Fibroblast of mammary gland (primary cell): ENCODE measurements around the gene LPIN3.
A peak's percentile ranks its signal among the peaks of the same experiment; 100 is the strongest.

Source experiments
- DNase-seq: peaks from one replicate; pipeline ENCODE4 v3.0.0-alpha.2; 2010; ENCODE audit warnings: low read depth
- H3K4me3 ChIP-seq: 2 replicates; pipeline ENCODE4 v1.5.1; 2011; ENCODE audit warnings: low read depth, mild to moderate bottlenecking, low read length, moderate library complexity; ENCODE audit not compliant: control insufficient read depth
- TF ChIP-seq, protein P1 (sequence below): conservative IDR thresholded peaks from 2 replicates; pipeline ENCODE4 v1.5.1; 2011; ENCODE audit warnings: low read depth, low read length, inconsistent platforms; ENCODE audit not compliant: control insufficient read depth, insufficient read depth

Gene LPIN3

DNA sequence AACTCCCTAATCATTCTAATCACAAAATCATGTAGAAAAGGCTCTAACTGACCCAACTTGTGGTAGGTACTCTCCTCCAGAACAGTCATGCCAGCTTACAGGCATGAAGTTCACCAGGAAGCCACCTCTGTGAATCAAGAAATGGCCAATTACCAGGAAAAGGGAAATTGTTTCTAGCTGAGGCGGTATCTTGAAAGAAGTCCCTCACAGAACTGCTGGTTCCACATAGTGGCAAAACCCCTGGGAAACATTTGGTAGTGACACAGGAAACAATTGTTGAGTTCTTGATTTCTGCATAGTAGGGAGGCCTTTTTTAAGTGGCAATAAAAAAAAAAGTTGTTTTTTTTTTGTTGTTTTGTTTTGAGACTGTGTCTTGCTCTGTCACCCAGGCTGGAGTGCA lies 19.6 kb upstream of the LPIN3 start:
- TF ChIP-seq, protein P1, sequence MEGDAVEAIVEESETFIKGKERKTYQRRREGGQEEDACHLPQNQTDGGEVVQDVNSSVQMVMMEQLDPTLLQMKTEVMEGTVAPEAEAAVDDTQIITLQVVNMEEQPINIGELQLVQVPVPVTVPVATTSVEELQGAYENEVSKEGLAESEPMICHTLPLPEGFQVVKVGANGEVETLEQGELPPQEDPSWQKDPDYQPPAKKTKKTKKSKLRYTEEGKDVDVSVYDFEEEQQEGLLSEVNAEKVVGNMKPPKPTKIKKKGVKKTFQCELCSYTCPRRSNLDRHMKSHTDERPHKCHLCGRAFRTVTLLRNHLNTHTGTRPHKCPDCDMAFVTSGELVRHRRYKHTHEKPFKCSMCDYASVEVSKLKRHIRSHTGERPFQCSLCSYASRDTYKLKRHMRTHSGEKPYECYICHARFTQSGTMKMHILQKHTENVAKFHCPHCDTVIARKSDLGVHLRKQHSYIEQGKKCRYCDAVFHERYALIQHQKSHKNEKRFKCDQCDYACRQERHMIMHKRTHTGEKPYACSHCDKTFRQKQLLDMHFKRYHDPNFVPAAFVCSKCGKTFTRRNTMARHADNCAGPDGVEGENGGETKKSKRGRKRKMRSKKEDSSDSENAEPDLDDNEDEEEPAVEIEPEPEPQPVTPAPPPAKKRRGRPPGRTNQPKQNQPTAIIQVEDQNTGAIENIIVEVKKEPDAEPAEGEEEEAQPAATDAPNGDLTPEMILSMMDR: no peak
- no peak for DNase-seq
- H3K4me3 ChIP-seq: no peak overlapping the region

DNA sequence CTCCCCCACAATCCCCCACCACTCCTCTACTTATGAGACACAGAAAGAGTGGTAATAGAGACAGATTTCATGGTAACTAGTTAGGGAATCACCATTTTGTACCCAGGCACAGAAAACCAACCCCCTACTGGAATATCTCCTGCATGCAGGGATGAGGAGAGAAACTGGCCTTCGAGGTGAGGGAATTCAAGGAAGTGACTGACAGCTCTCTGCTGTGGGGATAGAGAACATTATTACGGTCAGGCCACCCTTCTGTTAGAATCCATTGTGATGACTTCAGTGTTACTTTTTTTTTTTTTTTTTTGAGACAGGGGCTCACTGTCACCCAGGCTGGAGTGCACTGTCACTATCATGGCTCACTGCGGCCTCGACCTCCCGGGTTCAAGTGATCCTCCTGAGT lies 13.4 kb upstream of the LPIN3 start:
- TF ChIP-seq, protein P1: no peak
- no peak for DNase-seq
- no peak overlapping the region for H3K4me3 ChIP-seq

DNA sequence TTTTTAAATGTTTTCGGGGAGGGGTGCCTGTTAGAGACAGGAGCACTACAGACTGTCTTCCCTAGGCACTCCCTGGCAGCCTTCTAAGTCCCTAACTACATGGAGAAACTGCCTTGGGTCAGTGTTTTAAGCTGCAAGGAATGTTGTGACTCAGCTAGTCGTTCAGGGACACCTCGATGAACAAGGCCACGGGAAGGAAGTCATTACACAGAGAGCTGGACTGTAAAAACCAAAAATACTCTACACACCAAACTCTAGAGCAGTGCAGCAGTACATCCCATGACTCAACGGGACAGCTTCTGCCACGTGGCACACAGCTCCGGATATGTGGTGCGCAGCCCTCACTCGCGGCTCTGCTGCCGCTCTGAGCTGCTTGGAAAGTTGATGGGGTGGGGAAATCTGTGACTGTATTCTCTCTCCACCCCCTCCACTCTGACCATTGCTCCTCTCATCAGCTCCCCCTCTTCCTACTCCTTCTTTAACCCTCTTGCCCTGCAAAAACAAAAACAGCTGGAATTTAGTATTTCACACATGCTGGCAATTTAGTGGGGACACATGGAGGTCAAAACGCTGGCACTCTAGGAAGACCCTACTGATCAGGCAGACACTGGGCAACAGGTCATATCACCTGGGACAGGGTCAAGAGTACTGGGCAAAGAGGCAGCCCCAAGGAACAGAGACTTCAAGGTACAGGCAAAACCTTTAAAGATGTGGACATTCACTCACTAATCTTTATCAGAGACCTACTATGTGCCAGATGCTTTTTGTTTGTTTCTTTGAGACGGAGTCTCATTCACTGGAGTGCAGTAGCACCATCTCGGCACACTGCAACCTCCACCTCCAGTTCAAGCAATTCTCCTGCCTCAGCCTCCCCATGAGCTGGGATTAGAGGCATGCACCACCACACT lies 10.9 kb upstream of the LPIN3 start:
- peak; percentile 99 for DNase-seq
- TF ChIP-seq, protein P1: no peak
- H3K4me3 ChIP-seq: no peak overlapping the region

DNA sequence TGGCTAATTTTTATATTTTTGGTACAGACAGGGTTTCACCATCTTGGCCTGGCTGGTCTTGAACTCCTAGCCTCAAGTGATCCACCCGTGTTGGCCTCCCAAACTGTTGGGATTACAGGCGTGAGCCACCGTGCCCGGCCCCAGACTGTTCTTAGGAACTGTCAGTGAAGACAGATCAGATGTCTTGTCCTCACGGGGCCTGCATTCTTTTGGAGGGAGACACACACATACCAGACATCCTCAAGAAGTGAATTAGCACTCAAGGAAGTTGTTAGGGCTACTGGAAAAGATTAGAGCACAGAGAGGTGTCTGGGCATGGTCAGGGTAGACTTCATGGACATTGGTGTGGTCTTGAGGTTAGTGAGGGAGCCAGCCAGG lies 10.3 kb upstream of the LPIN3 start:
- TF ChIP-seq, protein P1: no peak
- no peak overlapping the region for H3K4me3 ChIP-seq
- no peak for DNase-seq

DNA sequence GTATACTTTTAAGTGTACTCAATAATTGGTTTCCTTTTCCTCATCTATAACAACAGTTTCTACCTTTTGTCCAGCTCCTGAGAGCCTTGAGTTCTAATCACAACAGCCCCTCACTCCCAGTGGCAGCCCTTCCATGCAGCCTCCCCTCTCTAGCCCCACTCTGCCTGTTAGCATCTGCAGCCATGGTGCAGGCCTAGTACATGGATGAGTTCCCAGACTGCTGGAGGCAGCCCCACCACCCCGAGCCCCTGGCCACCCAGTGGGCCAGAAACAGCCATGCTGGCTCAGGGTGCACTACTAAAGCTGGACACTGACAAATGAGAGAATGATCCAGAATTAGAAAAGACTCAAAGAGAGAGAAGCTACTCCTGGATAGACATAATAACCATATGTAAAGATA lies 9.7 kb upstream of the LPIN3 start:
- DNase-seq: no peak
- H3K4me3 ChIP-seq: no peak overlapping the region
- TF ChIP-seq, protein P1: no peak

DNA sequence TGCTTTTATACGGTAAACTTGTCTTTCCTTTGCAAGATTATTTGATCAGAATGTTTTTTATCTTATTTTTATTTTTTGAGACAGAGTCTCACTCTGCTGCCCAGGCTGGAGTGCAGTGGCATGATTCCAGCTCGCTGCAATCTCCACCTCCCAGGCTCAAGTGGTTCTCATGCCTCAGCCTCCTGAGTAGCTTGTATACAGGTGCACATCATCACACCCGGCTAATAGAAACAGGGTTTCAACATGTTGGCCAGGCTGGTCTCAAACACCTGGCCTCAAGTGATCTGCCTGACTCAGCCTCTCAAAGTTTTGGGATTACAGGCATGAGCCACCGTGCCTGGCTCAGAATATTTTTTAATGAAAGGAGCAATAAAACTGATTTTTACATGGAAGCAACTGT lies 8.9 kb upstream of the LPIN3 start:
- TF ChIP-seq, protein P1: no peak
- DNase-seq: no peak
- no peak overlapping the region for H3K4me3 ChIP-seq
